Naive B cell (primary cell): Measurements from ENCODE around the gene KIF3A. TPM values are rescaled to one million over a fixed set of nuclear protein-coding genes. Genes with fewer than 3 reads are reported as not detected.
A peak's percentile ranks its signal among the peaks of the same experiment; 100 is the strongest.
"Not testable (repeated sequence)": the region's sequence is repeated elsewhere in the genome, so short reads cannot be mapped to it uniquely, and the experiment has no call there.

Source experiments
- ATAC-seq, 2 donors: fragments of 150-1000 bp; cut with Tn5 transposase; 2 replicates each; pipeline ENCODE4 v1.10.0; 2021; ENCODE audit warnings: low read depth in 2 of 2, mild to moderate bottlenecking in 2 of 2, moderate library complexity in 2 of 2
- DNase-seq: peaks from one replicate; pipeline ENCODE4 v3.0.0; 2022
- H3K27ac Mint-ChIP-seq, 6 donors: one replicate each; pipeline ENCODE4 v1.8.0; 2020 to 2022; ENCODE audit warnings: mild to moderate bottlenecking in 6 of 6, mixed read lengths in 6 of 6, moderate library complexity in 5 of 6, inconsistent platforms in 2 of 6
- H3K27me3 Mint-ChIP-seq, 3 donors: one replicate each; pipeline ENCODE4 v1.8.0; 2021 to 2022; ENCODE audit warnings: mixed read lengths in 3 of 3, mild to moderate bottlenecking in 1 of 3
- H3K36me3 Mint-ChIP-seq, 2 donors: one replicate each; pipeline ENCODE4 v1.8.0; 2020 to 2022; ENCODE audit warnings: mixed read lengths in 2 of 2, inconsistent platforms in 1 of 2, mild to moderate bottlenecking in 1 of 2
- H3K4me1 Mint-ChIP-seq, 3 donors: one replicate each; pipeline ENCODE4 v1.8.0; 2020 to 2022; ENCODE audit warnings: mixed read lengths in 3 of 3, inconsistent platforms in 1 of 3, mild to moderate bottlenecking in 1 of 3, moderate library complexity in 1 of 3
- H3K4me3 Mint-ChIP-seq, 8 donors: one replicate each; pipeline ENCODE4 v1.8.0; 2020 to 2022; ENCODE audit warnings: mild to moderate bottlenecking in 8 of 8, mixed read lengths in 8 of 8, moderate library complexity in 8 of 8, inconsistent platforms in 2 of 8
- H3K9me3 Mint-ChIP-seq, 7 donors: one replicate each; pipeline ENCODE4 v1.8.0; 2020 to 2022; ENCODE audit warnings: mixed read lengths in 7 of 7, mild to moderate bottlenecking in 5 of 7, inconsistent platforms in 2 of 7, moderate library complexity in 1 of 7
- polyA plus RNA-seq, 6 donors: library from polyadenylated mRNA; unstranded; fragments of 300-500 nt; fragmentation: Illumina TruSeq; gene quantifications; one replicate each; pipeline ENCODE4 v1.2.3, GENCODE V29; 2021; ENCODE audit warnings: low read depth in 6 of 6

The KIF3A gene
- polyA plus RNA-seq, 6 donors from 2014 or later: 4.3 to 10.2 (median 7.3) TPM

DNA sequence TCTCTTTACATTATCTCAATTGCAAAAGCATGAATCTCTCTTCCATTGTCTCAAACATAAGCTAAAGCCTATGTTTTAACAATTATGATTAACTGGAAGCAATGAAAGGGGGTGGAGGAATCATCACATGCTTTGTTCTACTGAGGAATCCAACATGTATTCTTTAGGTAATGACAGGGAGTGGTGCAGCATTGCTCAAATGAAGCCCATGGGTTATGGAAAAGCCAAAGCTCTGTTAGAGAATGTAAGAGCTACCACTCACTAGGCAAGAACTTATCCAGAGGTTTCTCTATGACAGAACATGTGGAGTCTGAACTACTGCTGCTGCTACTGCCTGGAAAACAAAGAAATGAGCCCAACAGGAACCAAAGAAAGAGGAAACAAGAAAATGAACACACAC lies 28.7 kb downstream of the KIF3A start:
- H3K4me3 Mint-ChIP-seq: no peak overlapping the region
- ATAC-seq (no peak), DNase-seq (no peak)
- no peaks in the 10 kb centered on the region for H3K27me3 Mint-ChIP-seq
- peaks cover under 1 to 5% of the 10 kb centered on the region in 2 donors for H3K36me3 Mint-ChIP-seq
- H3K27ac Mint-ChIP-seq: no peak overlapping the region
- no peaks in the 10 kb centered on the region for H3K4me1 Mint-ChIP-seq
- no peaks in the 10 kb centered on the region for H3K9me3 Mint-ChIP-seq

DNA sequence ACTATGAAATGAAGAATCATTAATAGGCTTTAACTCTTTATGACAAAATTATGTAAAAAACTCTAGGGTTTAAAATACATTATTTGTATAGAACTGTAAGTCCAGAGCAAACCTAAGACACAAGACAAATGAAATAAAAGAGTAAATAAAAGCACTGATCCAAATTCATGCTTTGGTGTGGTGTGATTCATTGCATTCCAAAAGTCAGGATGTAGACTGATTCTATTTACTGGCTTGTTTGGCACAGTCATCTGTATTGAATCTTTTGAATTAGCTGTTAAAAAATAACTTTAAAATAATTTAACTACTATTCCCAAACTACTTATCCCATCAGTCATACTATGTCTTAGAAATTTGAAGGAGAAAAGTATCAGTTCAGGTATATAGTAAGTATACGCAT lies 32.5 kb downstream of the KIF3A start:
- no peak overlapping the region for H3K27ac Mint-ChIP-seq
- no peak for DNase-seq
- no peak for ATAC-seq
- peaks cover 21 to 25% of the 10 kb centered on the region in 2 donors for H3K36me3 Mint-ChIP-seq
- H3K4me1 Mint-ChIP-seq: no peaks in the 10 kb centered on the region
- no peaks in the 10 kb centered on the region for H3K9me3 Mint-ChIP-seq
- no peak overlapping the region for H3K4me3 Mint-ChIP-seq
- no peaks in the 10 kb centered on the region for H3K27me3 Mint-ChIP-seq

DNA sequence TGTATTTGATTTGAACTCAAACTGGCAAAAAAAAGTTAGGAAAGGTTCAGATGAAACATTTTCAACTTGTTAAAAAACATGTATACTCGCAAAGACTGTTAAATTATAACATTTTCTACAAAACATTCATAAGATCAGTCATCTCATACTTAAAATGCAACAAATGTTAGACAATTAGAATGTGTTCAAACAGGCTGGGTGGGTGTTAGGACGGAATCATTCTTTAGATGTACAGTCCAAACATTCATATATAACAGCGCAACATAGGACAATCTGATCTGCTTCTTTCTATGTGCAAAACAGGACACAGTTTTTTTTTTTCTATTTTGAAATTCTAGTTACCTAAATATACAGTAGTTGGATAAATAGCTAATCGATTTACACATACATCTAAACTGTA lies 41.4 kb downstream of the KIF3A start:
- H3K27ac Mint-ChIP-seq: no peak overlapping the region
- ATAC-seq: no peak
- H3K9me3 Mint-ChIP-seq: no peaks in the 10 kb centered on the region
- H3K36me3 Mint-ChIP-seq: peaks cover 8 to 29% of the 10 kb centered on the region in 2 donors
- H3K4me1 Mint-ChIP-seq: no peaks in the 10 kb centered on the region
- H3K27me3 Mint-ChIP-seq: no peaks in the 10 kb centered on the region
- no peak overlapping the region for H3K4me3 Mint-ChIP-seq
- no peak for DNase-seq

DNA sequence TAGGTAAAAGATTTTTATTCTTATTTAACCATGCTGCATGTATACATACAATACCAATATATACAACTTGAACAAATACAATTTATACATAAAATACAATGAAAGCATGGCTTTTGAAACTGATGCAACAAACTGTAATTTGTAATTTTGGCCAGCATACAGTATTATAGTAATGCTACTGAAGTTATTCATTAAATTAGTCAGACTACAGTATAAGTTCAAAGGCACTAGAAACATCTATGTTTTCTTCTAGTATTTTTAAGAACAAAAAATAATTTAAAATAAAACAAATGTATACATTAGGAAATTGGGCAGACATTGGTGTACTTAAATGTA lies 44.7 kb downstream of the KIF3A start:
- ATAC-seq: no peak

DNA sequence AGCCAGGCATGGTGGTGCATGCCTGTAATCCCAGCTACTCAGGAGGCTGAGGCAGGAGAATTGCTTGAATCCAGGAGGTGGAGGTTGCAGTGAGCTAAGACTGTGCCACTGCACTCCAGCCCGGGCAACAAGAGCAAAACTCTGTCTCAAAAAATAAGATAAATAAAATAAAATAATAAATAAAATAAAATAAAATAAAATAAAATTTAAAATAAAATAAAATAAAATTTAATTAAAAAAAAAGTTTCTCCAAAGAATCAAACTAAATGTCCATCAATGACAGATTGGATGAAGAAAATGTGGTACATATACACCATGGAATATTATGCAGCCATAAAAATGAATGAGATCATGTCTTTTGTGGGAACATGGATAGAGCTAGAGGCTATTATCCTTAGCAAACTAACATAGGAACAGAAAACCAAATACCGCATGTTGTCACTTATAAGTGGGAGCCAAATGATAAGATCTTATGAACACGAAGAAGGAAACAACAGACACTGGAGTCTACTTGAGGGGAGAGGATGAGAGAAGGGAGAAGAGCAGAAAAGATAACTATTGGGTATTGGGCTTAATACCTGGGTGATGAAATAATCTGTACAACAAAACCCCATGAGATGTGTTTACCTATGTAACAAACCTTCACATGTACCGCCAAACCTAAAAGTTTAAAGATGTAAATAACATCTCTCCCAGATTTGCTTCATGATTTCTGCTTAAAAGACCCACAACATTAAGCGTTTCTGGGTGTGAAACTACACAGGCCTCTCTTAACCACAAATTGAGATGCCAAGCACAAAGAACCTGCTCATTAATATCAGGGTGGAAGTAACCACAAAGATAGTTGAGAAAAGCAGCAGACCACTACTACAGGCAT lies 45.4 kb downstream of the KIF3A start:
- DNase-seq, H3K4me1 Mint-ChIP-seq, H3K27me3 Mint-ChIP-seq, H3K9me3 Mint-ChIP-seq, H3K36me3 Mint-ChIP-seq, H3K4me3 Mint-ChIP-seq, H3K27ac Mint-ChIP-seq, ATAC-seq: not testable (repeated sequence)

More for the DNA sequence above, 44.7 kb downstream of the KIF3A start:
- Mint-ChIP-seq H3K4me3 (no peak overlapping the region), H3K36me3 (peaks cover 0 to 6% of the 10 kb centered on the region in 2 donors), H3K27ac (no peak overlapping the region), H3K4me1 (no peaks in the 10 kb centered on the region), H3K9me3 (no peaks in the 10 kb centered on the region), H3K27me3 (no peaks in the 10 kb centered on the region)
- DNase-seq: no peak

DNA sequence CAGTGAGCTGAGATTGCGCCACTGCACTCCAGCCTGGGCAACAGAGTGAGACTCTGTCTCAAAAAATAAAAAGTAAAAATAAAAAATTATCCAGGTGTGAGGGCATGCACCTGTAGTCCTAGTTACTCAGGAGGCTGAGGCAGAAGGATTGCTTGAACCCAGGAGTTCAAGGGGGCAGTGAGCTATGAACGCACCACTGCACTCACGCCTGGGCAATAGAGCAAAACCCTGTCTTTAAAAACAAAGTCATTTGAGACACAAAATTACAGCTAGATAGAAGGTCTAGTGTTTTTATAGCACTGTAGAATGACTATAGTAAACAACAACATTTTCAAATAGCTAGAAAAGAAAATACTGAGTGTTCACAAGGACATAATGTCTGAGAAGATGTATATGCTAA lies 47.2 kb downstream of the KIF3A start:
- Mint-ChIP-seq H3K27ac (no peak overlapping the region), H3K4me1 (peaks cover 0 to 5% (median 0%) of the 10 kb centered on the region in 3 donors), H3K36me3 (peaks cover 0 to 6% of the 10 kb centered on the region in 2 donors), H3K9me3 (no peaks in the 10 kb centered on the region), H3K27me3 (no peaks in the 10 kb centered on the region), H3K4me3 (no peak overlapping the region)
- no peak for ATAC-seq
- DNase-seq: no peak

DNA sequence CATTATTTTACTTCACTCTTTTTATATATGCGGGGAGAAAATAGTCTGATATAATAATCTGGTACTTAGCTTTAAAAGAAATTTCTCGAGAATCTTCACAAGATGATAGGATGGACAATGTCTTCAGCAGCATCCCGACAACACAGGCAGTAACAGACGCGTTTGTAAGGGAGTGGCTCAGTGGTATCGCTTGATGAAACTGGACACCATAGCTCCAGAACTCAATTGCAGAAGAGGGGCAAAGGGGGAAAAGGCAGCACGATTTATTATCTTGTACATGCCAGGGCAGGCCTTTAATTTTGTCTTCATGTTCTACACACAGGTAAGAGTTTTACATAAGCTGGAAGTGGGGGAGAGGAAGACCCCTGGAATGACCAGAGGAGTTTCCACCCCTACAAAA lies 47.8 kb downstream of the KIF3A start:
- H3K9me3 Mint-ChIP-seq: no peaks in the 10 kb centered on the region
- ATAC-seq: no peak

DNA sequence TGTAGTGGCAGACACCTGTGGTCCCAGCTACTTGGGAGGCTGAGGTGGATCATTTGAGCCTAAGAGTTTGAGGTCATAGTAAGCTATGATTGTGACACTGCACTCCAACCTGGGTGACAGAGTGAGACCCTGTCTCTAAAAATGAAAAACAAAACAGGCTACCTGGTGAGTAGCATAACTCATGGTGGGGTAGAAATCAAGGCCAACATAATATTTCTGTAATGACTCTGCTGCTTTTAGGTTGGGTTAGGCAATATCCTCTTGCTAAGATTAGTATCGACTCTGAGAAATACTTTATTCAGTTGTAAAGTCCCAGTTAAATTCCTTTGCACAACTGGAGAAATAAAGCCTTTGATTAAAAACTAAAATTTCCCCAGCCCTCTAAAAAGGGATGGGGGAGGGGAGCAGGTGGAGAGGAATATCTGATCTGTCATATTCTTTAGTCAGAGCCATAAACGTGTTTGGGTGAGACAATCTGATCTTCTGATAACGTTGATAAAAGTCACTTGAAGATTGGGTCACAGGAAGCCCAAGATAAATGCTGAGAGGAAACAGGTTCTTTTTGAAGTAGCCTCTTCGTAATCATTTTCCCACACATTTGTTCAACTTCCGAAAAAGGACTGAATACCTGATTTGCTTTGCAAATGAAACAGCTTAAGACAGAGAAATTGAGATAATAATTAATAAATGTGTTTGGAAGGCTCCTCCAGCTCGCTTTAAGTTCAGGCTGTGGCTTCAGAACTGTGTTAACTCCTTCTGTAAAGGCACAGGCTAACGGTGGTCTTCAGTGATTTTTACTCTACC lies 48.6 kb downstream of the KIF3A start:
- DNase-seq (no peak), ATAC-seq (no peak)
- Mint-ChIP-seq H3K27me3 (no peaks in the 10 kb centered on the region), H3K36me3 (peaks cover 0 to 6% of the 10 kb centered on the region in 2 donors), H3K27ac (peak overlapping the region in 1 of 6 donors; percentile 3), H3K4me1 (peaks cover 0 to 7% (median 0%) of the 10 kb centered on the region in 3 donors), H3K9me3 (no peaks in the 10 kb centered on the region), H3K4me3 (no peak overlapping the region)

More for the DNA sequence above, 47.8 kb downstream of the KIF3A start:
- no peak for DNase-seq
- H3K27me3 Mint-ChIP-seq: no peaks in the 10 kb centered on the region
- H3K4me1 Mint-ChIP-seq: peaks cover 0 to 7% (median 0%) of the 10 kb centered on the region in 3 donors
- H3K27ac Mint-ChIP-seq: peak overlapping the region in 1 of 6 donors; percentile 37
- H3K36me3 Mint-ChIP-seq: peaks cover 0 to 6% of the 10 kb centered on the region in 2 donors
- no peak overlapping the region for H3K4me3 Mint-ChIP-seq

DNA sequence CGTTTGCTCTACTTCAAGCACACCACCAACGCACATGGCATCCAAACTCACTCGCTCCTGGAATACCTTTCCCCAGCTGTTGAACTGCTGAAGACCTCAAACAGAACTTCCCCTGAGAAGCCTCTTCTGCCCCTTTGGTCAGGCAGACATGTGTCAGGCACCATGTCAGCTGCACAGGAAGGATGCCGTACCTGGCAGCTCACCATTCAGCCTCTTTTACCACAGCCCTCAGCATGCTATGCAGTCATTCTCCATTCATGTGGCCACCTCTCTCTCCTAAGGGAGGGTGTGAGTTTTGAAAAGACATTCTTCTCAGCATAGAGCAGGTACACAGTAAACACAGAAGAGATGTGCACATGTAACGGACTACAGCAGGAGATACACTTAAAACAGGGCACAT lies 49.4 kb downstream of the KIF3A start:
- no peak overlapping the region for H3K4me3 Mint-ChIP-seq
- no peak for ATAC-seq
- H3K4me1 Mint-ChIP-seq: peaks cover 0 to 9% (median 0%) of the 10 kb centered on the region in 3 donors
- H3K27ac Mint-ChIP-seq: peak overlapping the region in 3 of 6 donors; percentile 3 to 49 (median 7)
- no peaks in the 10 kb centered on the region for H3K27me3 Mint-ChIP-seq
- no peak for DNase-seq
- H3K36me3 Mint-ChIP-seq: peaks cover 0 to 6% of the 10 kb centered on the region in 2 donors
- no peaks in the 10 kb centered on the region for H3K9me3 Mint-ChIP-seq

DNA sequence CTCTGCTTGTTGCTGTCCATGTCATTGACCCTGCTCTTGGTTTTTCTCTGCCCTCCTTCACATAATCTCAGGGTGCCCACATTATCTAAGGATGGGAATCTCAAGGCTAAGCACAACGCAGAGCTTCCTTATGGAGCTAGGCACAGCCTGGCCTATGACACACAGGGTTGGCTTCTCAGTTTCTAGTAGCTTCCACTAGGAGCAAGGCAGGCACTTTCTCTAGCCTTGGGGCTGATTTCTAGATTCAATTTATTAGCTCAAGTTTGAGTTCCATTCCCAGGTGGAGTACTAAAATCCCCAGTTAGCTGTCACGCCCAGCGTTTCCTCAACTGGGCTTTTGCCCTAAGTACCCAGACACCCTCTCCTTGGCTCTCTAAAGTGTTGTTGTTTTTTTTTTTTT lies 51.2 kb downstream of the KIF3A start:
- Mint-ChIP-seq H3K4me3 (no peak overlapping the region), H3K27me3 (no peaks in the 10 kb centered on the region), H3K27ac (no peak overlapping the region), H3K36me3 (no peaks in the 10 kb centered on the region), H3K9me3 (no peaks in the 10 kb centered on the region), H3K4me1 (peaks cover 10 to 21% (median 12%) of the 10 kb centered on the region in 3 donors)
- DNase-seq (no peak), ATAC-seq (no peak)

DNA sequence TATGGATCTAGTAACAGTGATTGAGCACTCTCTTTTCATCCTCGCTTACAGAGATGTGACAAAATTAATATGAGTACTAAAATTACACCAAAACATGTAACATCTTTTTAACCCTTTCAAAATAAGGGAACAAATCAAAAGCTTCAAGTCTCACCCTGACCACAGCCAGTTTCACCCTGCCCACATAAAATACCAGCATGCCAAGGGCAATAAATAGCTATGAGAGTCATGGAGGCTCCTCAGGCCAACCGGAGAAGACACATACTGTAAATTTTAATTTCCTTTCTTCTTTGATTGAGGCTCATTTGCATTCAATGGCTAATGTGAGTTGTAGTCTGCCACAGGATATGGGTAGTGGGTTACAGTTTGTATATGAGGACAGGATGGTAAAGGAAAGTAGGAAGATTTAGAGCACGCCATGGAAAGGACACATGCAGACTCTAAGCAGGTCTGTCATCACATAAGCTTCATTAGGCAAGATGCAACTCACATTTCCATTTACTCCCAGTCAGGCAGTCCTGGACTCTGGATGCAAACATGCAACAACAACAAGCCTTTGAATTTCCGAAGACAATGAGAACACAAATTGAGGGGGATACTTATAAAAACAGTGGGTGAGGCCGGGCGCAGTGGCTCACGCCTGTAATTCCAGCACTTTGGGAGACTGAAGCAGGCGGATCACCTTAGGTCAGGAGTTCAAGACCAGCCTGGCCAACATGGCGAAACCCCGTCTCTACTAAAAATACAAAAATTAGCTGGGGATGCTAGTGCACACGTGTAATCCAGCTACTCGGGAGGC lies 52.2 kb downstream of the KIF3A start:
- ATAC-seq: no peak
- Mint-ChIP-seq H3K27ac (no peak overlapping the region), H3K4me3 (no peak overlapping the region), H3K9me3 (peaks cover 0 to 3% (median 0%) of the 10 kb centered on the region in 7 donors), H3K4me1 (peaks cover 20 to 32% (median 22%) of the 10 kb centered on the region in 3 donors), H3K36me3 (no peaks in the 10 kb centered on the region), H3K27me3 (no peaks in the 10 kb centered on the region)
- DNase-seq: no peak

DNA sequence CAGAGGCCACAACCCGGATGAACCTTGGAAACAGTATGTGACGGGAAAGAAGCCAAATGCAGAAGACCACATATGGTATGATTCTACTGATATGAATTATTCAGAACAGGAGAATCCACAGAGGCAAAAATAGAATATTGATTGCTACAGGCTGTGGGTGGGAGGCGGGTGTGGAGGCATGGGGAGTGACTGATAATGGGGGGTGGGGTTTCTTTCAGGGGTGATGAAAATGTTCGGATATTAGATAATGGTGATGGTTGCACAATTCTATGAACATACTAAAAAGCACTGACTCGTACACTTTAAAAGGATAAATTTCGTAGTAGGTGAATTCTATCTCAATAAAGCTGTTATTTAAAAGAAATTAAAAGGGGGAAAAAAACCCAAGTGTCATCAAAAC lies 52.9 kb downstream of the KIF3A start:
- ATAC-seq: no peak
- no peaks in the 10 kb centered on the region for H3K27me3 Mint-ChIP-seq
- no peak for DNase-seq
- no peak overlapping the region for H3K4me3 Mint-ChIP-seq
- peaks cover 0 to 4% (median 0%) of the 10 kb centered on the region in 7 donors for H3K9me3 Mint-ChIP-seq
- H3K4me1 Mint-ChIP-seq: peaks cover 23 to 34% (median 24%) of the 10 kb centered on the region in 3 donors
- H3K36me3 Mint-ChIP-seq: no peaks in the 10 kb centered on the region
- no peak overlapping the region for H3K27ac Mint-ChIP-seq

DNA sequence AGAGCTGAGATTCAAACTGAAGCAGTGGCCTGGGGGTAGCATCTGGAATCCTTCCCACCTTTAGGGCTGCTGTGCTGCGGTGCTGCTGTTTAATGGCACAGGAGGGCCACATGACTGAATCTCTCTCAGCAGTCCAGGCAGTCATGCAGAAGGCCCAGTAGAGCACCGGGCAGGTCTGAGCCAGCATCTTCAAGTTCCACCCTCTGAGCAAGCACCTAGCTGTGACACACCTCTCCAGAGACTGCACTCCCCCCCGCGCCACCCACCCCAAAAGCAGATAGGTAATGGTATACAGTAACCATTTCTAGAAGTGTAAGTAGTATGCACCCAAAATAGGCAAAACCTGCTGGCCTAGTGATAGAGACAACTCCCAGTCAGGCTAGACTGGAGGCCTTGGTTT lies 55.4 kb downstream of the KIF3A start:
- DNase-seq (no peak), ATAC-seq (peak; percentile 18 to 25)
- Mint-ChIP-seq H3K27me3 (no peaks in the 10 kb centered on the region), H3K27ac (peak overlapping the region in 3 of 6 donors; percentile 71 to 76 (median 73)), H3K4me3 (peak overlapping the region in 1 of 8 donors; percentile 72), H3K36me3 (no peaks in the 10 kb centered on the region), H3K9me3 (peaks cover 0 to 4% (median 0%) of the 10 kb centered on the region in 7 donors), H3K4me1 (peaks cover 23 to 32% (median 24%) of the 10 kb centered on the region in 3 donors)
